ENCODE results near the gene CNIH4.
A peak's percentile ranks its signal among the peaks of the same experiment; 100 is the strongest.
"Not testable (repeated sequence)": the region's sequence is repeated elsewhere in the genome, so short reads cannot be mapped to it uniquely, and the experiment has no call there.

Gene CNIH4

GRCh38 chr1:224407571-224408293, 51.1 kb downstream of the CNIH4 start:
- no peak for TF ChIP-seq CTCF (conservative IDR thresholded peaks at IDR 0.05; ENCODE audit: low read depth)
- ChIA-PET POLR2A (ENCODE audit: low non-redundant PET) (no interaction called here), CTCF (interaction anchor here (0.8 to 1.0 kb wide), 2 partner anchors 31 to 49 kb away, joined by 3 to 6 read pairs; no protein-coding TSS in a partner anchor)
- no peak overlapping the region for H3K27ac ChIP-seq
- DNase-seq (ENCODE audit: low spot score) = no peak

GRCh38 chr1:224408294-224408590, 51.6 kb downstream of the CNIH4 start:
- POLR2A ChIA-PET (ENCODE audit: low non-redundant PET) = no interaction called here

GRCh38 chr1:224411766-224412165, 55.1 kb downstream of the CNIH4 start:
- no peak for TF ChIP-seq CTCF (conservative IDR thresholded peaks at IDR 0.05; ENCODE audit: low read depth)
- ChIA-PET POLR2A (ENCODE audit: low non-redundant PET) (no interaction called here), CTCF (no interaction called here)
- H3K27ac ChIP-seq = no peak overlapping the region
- no peak for DNase-seq (ENCODE audit: low spot score)

More at GRCh38 chr1:224408294-224408590, 51.6 kb downstream of the CNIH4 start:
- no peak overlapping the region for H3K27ac ChIP-seq
- TF ChIP-seq CTCF (conservative IDR thresholded peaks at IDR 0.05; ENCODE audit: low read depth) = no peak
- CTCF ChIA-PET = interaction anchor here (1.0 kb wide), 1 partner anchor 49 kb away, joined by 6 read pairs; no protein-coding TSS in a partner anchor
- no peak for DNase-seq (ENCODE audit: low spot score)

GRCh38 chr1:224420106-224420505, 63.4 kb downstream of the CNIH4 start:
- no peak for TF ChIP-seq CTCF (conservative IDR thresholded peaks at IDR 0.05; ENCODE audit: low read depth)
- ChIA-PET POLR2A (ENCODE audit: low non-redundant PET) (no interaction called here), CTCF (no interaction called here)
- no peak overlapping the region for H3K27ac ChIP-seq
- DNase-seq (ENCODE audit: low spot score) = no peak

GRCh38 chr1:224425279-224425884, 68.7 kb downstream of the CNIH4 start:
- ChIA-PET CTCF (no interaction called here), POLR2A (ENCODE audit: low non-redundant PET) (no interaction called here)

GRCh38 chr1:224426869-224427268, 70.2 kb downstream of the CNIH4 start:
- POLR2A ChIA-PET (ENCODE audit: low non-redundant PET); DNase-seq (ENCODE audit: low spot score); CTCF ChIA-PET: not testable (repeated sequence)
- H3K27ac ChIP-seq = peak overlapping the region; percentile 45

More at GRCh38 chr1:224425279-224425884, 68.7 kb downstream of the CNIH4 start:
- no peak for DNase-seq (ENCODE audit: low spot score)
- no peak overlapping the region for H3K27ac ChIP-seq
- TF ChIP-seq CTCF (conservative IDR thresholded peaks at IDR 0.05; ENCODE audit: low read depth) = no peak

GRCh38 chr1:224427346-224427745, 70.7 kb downstream of the CNIH4 start:
- no peak for TF ChIP-seq CTCF (conservative IDR thresholded peaks at IDR 0.05; ENCODE audit: low read depth)
- DNase-seq (ENCODE audit: low spot score) = peak; percentile 45
- ChIA-PET POLR2A (ENCODE audit: low non-redundant PET) (no interaction called here), CTCF (no interaction called here)
- no peak overlapping the region for H3K27ac ChIP-seq

GRCh38 chr1:224428713-224429112, 72.0 kb downstream of the CNIH4 start:
- H3K27ac ChIP-seq = peak overlapping the region; percentile 37
- CTCF ChIA-PET = interaction anchor here (0.6 to 0.7 kb wide), 2 partner anchors 61 to 136 kb away, joined by 3 to 5 read pairs; no protein-coding TSS in a partner anchor
- POLR2A ChIA-PET (ENCODE audit: low non-redundant PET) = not testable (repeated sequence)

More at GRCh38 chr1:224428713-224429112, 72.0 kb downstream of the CNIH4 start:
- DNase-seq (ENCODE audit: low spot score) = not testable (repeated sequence)
